Thyroid gland (tissue), 4 donors: ENCODE results near the gene CBFA2T3.

Experiments used
- POLR2A ChIP-seq, 2 donors: fragments of 450-650 bp; IDR thresholded peaks; one replicate each; pipeline ENCODE4 v1.6.1; 2017; ENCODE audit warnings: antibody characterized with exemption in 2 of 2, mild to moderate bottlenecking in 2 of 2, moderate library complexity in 1 of 2
- TF ChIP-seq, protein P1 (sequence below), 6 experiments: fragments of 200-600 bp in 3 of 6; fragments of 450-650 bp in 3 of 6; sonication (generic) in 3 of 6; IDR thresholded peaks; one replicate each; pipeline ENCODE4 v1.5.1; 2016 to 2019; ENCODE audit warnings: antibody characterized with exemption in 6 of 6, mild to moderate bottlenecking in 2 of 6, inconsistent platforms in 1 of 6, moderate library complexity in 1 of 6

DNA sequence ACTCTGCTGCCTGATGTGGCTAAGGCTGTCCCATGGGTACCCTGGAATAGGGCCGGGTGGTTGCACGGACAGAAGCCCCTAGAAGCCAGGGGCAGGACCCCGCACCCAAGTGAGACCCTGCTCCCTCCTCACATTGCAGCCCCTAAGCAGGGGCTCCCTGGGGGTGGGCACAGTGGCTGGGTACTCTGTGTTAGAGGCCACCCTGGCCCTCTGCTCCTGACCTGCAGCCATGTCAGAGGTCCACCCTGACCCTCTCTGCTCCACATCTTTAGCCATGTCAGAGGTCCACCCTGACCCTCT lies 2.1 kb downstream of the CBFA2T3 start:
- TF ChIP-seq, protein P1, sequence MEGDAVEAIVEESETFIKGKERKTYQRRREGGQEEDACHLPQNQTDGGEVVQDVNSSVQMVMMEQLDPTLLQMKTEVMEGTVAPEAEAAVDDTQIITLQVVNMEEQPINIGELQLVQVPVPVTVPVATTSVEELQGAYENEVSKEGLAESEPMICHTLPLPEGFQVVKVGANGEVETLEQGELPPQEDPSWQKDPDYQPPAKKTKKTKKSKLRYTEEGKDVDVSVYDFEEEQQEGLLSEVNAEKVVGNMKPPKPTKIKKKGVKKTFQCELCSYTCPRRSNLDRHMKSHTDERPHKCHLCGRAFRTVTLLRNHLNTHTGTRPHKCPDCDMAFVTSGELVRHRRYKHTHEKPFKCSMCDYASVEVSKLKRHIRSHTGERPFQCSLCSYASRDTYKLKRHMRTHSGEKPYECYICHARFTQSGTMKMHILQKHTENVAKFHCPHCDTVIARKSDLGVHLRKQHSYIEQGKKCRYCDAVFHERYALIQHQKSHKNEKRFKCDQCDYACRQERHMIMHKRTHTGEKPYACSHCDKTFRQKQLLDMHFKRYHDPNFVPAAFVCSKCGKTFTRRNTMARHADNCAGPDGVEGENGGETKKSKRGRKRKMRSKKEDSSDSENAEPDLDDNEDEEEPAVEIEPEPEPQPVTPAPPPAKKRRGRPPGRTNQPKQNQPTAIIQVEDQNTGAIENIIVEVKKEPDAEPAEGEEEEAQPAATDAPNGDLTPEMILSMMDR (IDR thresholded peaks at IDR 0.05): no peak
- TF ChIP-seq POLR2A (IDR thresholded peaks at IDR 0.05): no peak
